ENCODE results near the gene GPC5.

The GPC5 gene

DNA sequence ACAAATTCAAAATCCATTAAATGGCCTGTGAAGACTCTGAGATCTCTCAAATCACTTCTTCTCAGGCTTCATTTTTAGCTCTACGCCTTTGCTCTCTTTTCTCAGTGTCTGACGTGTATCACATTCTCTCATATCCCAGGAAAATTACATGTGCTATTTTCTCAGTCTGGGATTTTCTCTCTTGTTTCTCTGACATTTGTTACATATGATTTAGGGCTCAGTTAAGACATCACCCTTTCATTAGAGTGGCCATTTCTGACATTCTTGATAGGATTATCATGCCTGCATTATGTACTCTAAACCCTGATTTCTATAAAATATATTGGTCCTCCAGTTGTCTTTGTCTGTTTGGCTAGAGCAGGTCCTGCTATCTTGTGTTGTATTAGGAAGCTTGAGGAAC is 136.6 kb downstream of the GPC5 start:
- Histone ChIP-seq H3K27me3 (replicated peaks; ENCODE audit: control insufficient read depth, insufficient read depth, low read length) (no peaks in the 10 kb centered on the region), H3K36me3 (ENCODE audit: control insufficient read depth, insufficient read depth, low read length) (no peaks in the 10 kb centered on the region), H3K4me3 (replicated peaks; ENCODE audit: low read depth, low read length) (no peak overlapping the region)
- DNase-seq (ENCODE audit: extremely low read depth, insufficient read length) = no peak
- TF ChIP-seq, protein P1, sequence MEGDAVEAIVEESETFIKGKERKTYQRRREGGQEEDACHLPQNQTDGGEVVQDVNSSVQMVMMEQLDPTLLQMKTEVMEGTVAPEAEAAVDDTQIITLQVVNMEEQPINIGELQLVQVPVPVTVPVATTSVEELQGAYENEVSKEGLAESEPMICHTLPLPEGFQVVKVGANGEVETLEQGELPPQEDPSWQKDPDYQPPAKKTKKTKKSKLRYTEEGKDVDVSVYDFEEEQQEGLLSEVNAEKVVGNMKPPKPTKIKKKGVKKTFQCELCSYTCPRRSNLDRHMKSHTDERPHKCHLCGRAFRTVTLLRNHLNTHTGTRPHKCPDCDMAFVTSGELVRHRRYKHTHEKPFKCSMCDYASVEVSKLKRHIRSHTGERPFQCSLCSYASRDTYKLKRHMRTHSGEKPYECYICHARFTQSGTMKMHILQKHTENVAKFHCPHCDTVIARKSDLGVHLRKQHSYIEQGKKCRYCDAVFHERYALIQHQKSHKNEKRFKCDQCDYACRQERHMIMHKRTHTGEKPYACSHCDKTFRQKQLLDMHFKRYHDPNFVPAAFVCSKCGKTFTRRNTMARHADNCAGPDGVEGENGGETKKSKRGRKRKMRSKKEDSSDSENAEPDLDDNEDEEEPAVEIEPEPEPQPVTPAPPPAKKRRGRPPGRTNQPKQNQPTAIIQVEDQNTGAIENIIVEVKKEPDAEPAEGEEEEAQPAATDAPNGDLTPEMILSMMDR (IDR thresholded peaks at IDR 0.05; ENCODE audit: insufficient read depth, low read length, poor library complexity, severe bottlenecking) = no peak

DNA sequence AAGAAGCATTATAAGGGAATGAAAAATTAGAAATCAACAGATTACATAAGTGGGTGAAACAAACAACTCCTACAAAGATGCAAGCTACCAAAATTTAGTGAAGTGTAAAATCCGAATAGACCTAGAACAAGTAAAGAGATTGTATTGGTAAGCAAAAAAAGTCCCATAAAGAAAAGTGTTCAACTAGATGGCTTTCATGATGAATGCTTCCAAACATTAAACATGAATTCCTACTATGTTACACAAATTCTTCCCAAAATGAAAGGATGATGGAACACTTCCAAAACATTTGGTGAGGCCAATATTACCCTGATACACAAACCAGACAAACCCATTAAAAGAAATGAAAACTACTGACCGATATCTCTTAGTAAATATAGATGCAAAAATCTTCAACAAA is 139.0 kb downstream of the GPC5 start:
- no peak for DNase-seq (ENCODE audit: extremely low read depth, insufficient read length)
- Histone ChIP-seq H3K36me3 (ENCODE audit: control insufficient read depth, insufficient read depth, low read length) (no peaks in the 10 kb centered on the region), H3K27me3 (replicated peaks; ENCODE audit: control insufficient read depth, insufficient read depth, low read length) (no peaks in the 10 kb centered on the region), H3K4me3 (replicated peaks; ENCODE audit: low read depth, low read length) (no peak overlapping the region)
- TF ChIP-seq, protein P1 (IDR thresholded peaks at IDR 0.05; ENCODE audit: insufficient read depth, low read length, poor library complexity, severe bottlenecking) = no peak

DNA sequence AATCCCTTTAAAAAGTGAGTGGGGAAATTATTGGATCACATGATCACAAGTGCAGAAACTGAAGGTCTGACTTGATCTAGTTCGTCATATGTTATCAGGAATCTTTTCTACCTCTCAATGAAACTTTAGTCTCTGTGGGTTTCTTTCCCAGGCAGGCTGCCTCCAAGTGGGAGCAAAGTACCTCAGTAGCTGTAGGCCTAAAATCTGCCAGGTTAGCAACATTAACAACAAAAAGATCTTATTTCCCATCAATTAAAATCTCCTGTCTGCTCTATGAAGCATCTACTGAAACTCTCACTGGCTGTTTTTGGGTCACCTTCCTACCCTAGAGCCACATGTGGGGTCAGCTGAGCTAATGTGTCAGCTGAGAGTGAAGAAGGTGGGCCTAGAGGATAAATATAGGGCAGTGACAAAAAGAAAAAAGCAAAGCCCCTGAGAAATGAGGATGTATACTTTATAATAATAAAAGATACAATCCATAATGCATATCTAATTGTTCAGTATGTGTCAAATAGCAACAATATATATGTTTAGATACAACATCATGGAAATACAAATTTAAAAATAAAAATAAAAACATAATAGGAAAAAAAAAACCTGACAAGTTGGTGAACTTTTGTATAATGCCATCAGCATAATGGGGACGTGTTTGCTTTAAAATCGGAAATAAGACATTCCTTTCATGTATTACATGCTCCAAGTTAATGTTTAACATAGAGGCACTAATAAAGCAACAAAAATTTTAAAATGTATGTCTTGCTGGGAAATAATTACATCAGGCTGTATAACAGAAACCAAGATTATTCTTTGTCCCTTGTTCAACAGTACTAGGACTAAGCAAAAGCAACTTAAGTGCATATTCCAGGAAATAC is 141.1 kb downstream of the GPC5 start:
- Histone ChIP-seq H3K27me3 (replicated peaks; ENCODE audit: control insufficient read depth, insufficient read depth, low read length) (no peaks in the 10 kb centered on the region), H3K36me3 (ENCODE audit: control insufficient read depth, insufficient read depth, low read length) (no peaks in the 10 kb centered on the region), H3K4me3 (replicated peaks; ENCODE audit: low read depth, low read length) (no peak overlapping the region)
- no peak for DNase-seq (ENCODE audit: extremely low read depth, insufficient read length)
- TF ChIP-seq, protein P1 (IDR thresholded peaks at IDR 0.05; ENCODE audit: insufficient read depth, low read length, poor library complexity, severe bottlenecking) = no peak

DNA sequence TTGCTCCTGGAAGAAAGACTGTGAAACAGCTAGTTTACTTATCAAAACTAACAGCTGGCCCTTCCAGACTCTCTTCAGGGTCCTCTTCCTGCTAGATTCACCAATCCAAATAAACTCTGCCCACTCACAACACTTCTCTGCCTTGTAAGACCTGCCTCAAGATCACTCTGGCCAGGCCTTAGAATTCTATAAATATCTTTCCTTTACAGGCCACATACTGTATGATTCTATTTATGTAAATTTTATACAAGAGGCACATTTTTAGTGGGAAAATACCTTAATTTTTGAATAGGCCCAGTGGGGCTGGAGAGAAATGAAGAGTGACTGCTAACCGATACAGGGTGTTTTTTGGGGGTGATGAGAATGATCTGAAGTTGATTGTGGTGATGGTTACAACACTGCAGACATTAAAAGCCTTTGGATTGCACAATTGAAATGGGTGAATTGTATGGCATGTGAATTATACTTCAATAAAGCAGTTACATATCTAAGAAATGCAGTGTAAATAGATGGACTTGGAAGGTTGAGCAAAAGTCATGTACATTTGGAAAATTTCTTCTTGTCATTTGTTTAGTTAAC is 141.8 kb downstream of the GPC5 start:
- TF ChIP-seq, protein P1 (IDR thresholded peaks at IDR 0.05; ENCODE audit: insufficient read depth, low read length, poor library complexity, severe bottlenecking) = no peak

DNA sequence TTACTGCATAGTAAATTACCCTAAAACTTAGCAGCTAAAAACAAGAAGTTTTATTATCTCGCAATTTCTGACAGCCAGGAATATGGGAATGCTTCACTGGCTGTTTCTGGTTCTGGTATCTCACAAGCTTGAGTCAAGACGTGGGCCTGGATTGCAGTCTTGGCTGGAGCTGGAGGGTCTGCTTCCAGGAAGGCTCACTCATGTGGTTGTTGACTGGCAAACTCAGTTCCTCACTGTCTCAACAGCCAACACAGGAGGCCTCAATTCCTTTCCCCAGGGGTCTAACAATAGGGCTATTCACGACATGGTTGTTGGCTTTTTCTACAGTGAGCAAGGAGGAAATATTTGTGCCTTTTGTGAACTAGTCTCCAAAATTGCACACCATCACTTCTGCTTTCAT is 146.3 kb downstream of the GPC5 start:
- H3K36me3 ChIP-seq (ENCODE audit: control insufficient read depth, insufficient read depth, low read length) = no peaks in the 10 kb centered on the region

More for the DNA sequence above, 141.8 kb downstream of the GPC5 start:
- DNase-seq (ENCODE audit: extremely low read depth, insufficient read length) = no peak
- no peak overlapping the region for H3K4me3 ChIP-seq (replicated peaks; ENCODE audit: low read depth, low read length)
- H3K36me3 ChIP-seq (ENCODE audit: control insufficient read depth, insufficient read depth, low read length) = no peaks in the 10 kb centered on the region
- H3K27me3 ChIP-seq (replicated peaks; ENCODE audit: control insufficient read depth, insufficient read depth, low read length) = no peaks in the 10 kb centered on the region

More for the DNA sequence above, 146.3 kb downstream of the GPC5 start:
- DNase-seq (ENCODE audit: extremely low read depth, insufficient read length) = no peak
- TF ChIP-seq, protein P1 (IDR thresholded peaks at IDR 0.05; ENCODE audit: insufficient read depth, low read length, poor library complexity, severe bottlenecking) = no peak
- no peak overlapping the region for H3K4me3 ChIP-seq (replicated peaks; ENCODE audit: low read depth, low read length)
- no peaks in the 10 kb centered on the region for H3K27me3 ChIP-seq (replicated peaks; ENCODE audit: control insufficient read depth, insufficient read depth, low read length)

Data from GM06990 (cell line).